Measurements from ENCODE around the gene WDR75.

Gene WDR75

GRCh38 chr2:189521699-189522434 lies 80.6 kb downstream of the WDR75 start:
- Histone ChIP-seq H3K4me2 (ENCODE audit: insufficient read depth, low read length, poor library complexity, severe bottlenecking) (no peak overlapping the region), H2BK12ac (ENCODE audit: low read length) (no peak overlapping the region), H2BK15ac (ENCODE audit: low read length) (no peak overlapping the region), H2AFZ (ENCODE audit: low read length) (no peak overlapping the region), H3K4me1 (ENCODE audit: control insufficient read depth in 2 of 2, insufficient read depth in 1 of 2, low read depth in 1 of 2, low read length in 2 of 2) (peaks cover 0 to 4% of the 10 kb centered on the region in 2 donors), H3K23ac (ENCODE audit: low read depth, low read length, poor library complexity) (no peak overlapping the region), H3K18ac (ENCODE audit: low read length) (no peak overlapping the region), H2BK120ac (ENCODE audit: low read depth, low read length) (no peak overlapping the region), H4K91ac (ENCODE audit: low read depth, low read length, poor library complexity) (no peak overlapping the region), H3K9ac (ENCODE audit: low read depth, low read length, poor library complexity) (no peak overlapping the region), H3K4ac (ENCODE audit: low read length) (no peak overlapping the region), H3K27me3 (ENCODE audit: control insufficient read depth in 3 of 3, insufficient read depth in 3 of 3, low read depth in 1 of 3, low read length in 3 of 3) (no peaks in the 10 kb centered on the region), H3K79me1 (ENCODE audit: low read depth, low read length) (no peaks in the 10 kb centered on the region), H3K27ac (replicated peaks; ENCODE audit: low read length) (no peak overlapping the region), H3K4me3 (ENCODE audit: low read length in 2 of 2) (no peak overlapping the region), H2BK5ac (ENCODE audit: low read length) (no peak overlapping the region), H4K8ac (ENCODE audit: low read depth, low read length) (no peak overlapping the region), H3K36me3 (replicated peaks in 1 of 2; ENCODE audit: control insufficient read depth in 2 of 2, insufficient read depth in 2 of 2, low read length in 2 of 2) (no peaks in the 10 kb centered on the region), H3K14ac (ENCODE audit: low read length) (no peak overlapping the region), H2AK5ac (ENCODE audit: low read depth, low read length) (no peak overlapping the region), H3K9me3 (replicated peaks in 1 of 2; ENCODE audit: control insufficient read depth in 2 of 2, insufficient read depth in 1 of 2, low read depth in 1 of 2, low read length in 2 of 2) (no peaks in the 10 kb centered on the region)
- WGBS, 2 donors (ENCODE audit: extremely low coverage in 2 of 2, insufficient read length in 2 of 2, insufficient replicate concordance in 1 of 2): no CpG with 5 or more reads among the region's 2 CpGs
- DNase-seq (ENCODE audit: low spot score): no peak

- Histone ChIP-seq H3K4me1 (ENCODE audit: control insufficient read depth in 2 of 2, insufficient read depth in 1 of 2, low read depth in 1 of 2, low read length in 2 of 2) (peaks cover 0 to 4% of the 10 kb centered on the region in 2 donors), H3K18ac (ENCODE audit: low read length) (no peak overlapping the region), H2BK5ac (ENCODE audit: low read length) (no peak overlapping the region), H3K4me2 (ENCODE audit: insufficient read depth, low read length, poor library complexity, severe bottlenecking) (no peak overlapping the region), H3K9me3 (replicated peaks in 1 of 2; ENCODE audit: control insufficient read depth in 2 of 2, insufficient read depth in 1 of 2, low read depth in 1 of 2, low read length in 2 of 2) (no peaks in the 10 kb centered on the region), H4K91ac (ENCODE audit: low read depth, low read length, poor library complexity) (no peak overlapping the region), H3K4ac (ENCODE audit: low read length) (no peak overlapping the region), H2BK120ac (ENCODE audit: low read depth, low read length) (no peak overlapping the region), H4K8ac (ENCODE audit: low read depth, low read length) (no peak overlapping the region), H3K27me3 (ENCODE audit: control insufficient read depth in 3 of 3, insufficient read depth in 3 of 3, low read depth in 1 of 3, low read length in 3 of 3) (no peaks in the 10 kb centered on the region), H3K9ac (ENCODE audit: low read depth, low read length, poor library complexity) (no peak overlapping the region), H2AFZ (ENCODE audit: low read length) (peak overlapping the region; percentile 26), H3K4me3 (ENCODE audit: low read length in 2 of 2) (no peak overlapping the region), H3K23ac (ENCODE audit: low read depth, low read length, poor library complexity) (no peak overlapping the region), H2BK15ac (ENCODE audit: low read length) (no peak overlapping the region), H3K36me3 (replicated peaks in 1 of 2; ENCODE audit: control insufficient read depth in 2 of 2, insufficient read depth in 2 of 2, low read length in 2 of 2) (no peaks in the 10 kb centered on the region), H3K14ac (ENCODE audit: low read length) (no peak overlapping the region), H3K79me1 (ENCODE audit: low read depth, low read length) (no peaks in the 10 kb centered on the region), H3K27ac (replicated peaks; ENCODE audit: low read length) (no peak overlapping the region), H2AK5ac (ENCODE audit: low read depth, low read length) (no peak overlapping the region), H2BK12ac (ENCODE audit: low read length) (no peak overlapping the region)
- no CpG with 5 or more reads among the region's 5 CpGs for WGBS, 2 donors (ENCODE audit: extremely low coverage in 2 of 2, insufficient read length in 2 of 2, insufficient replicate concordance in 1 of 2)
- no peak for DNase-seq (ENCODE audit: low spot score)
Observed at GRCh38 chr2:189522435-189523151, 81.3 kb downstream of the WDR75 start.

DNA sequence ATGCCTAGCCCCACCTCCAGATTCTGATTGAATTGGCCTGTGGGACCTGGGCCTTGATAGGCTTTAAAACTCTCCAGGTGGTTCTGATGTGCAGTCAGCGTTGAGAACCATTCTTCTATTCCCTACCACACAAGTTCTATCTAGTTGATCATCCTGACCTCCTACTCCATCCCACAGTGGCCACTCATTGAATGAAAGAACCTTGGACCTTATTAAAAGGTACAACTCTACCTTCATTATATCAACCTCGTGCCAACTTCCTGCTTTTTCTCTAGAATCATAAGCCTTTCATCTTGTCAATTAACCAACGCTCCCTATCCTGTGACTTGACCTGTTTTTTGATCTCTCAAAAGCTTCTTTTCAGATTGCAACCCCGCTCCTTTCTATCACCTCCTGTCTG lies 83.5 kb downstream of the WDR75 start:
- no peak overlapping the region for H3K4me2 ChIP-seq (ENCODE audit: insufficient read depth, low read length, poor library complexity, severe bottlenecking)
- no peak overlapping the region for H4K8ac ChIP-seq (ENCODE audit: low read depth, low read length)
- no peak overlapping the region for H4K91ac ChIP-seq (ENCODE audit: low read depth, low read length, poor library complexity)
- peaks cover 0 to 4% of the 10 kb centered on the region in 2 donors for H3K4me1 ChIP-seq (ENCODE audit: control insufficient read depth in 2 of 2, insufficient read depth in 1 of 2, low read depth in 1 of 2, low read length in 2 of 2)
- no peaks in the 10 kb centered on the region for H3K36me3 ChIP-seq (replicated peaks in 1 of 2; ENCODE audit: control insufficient read depth in 2 of 2, insufficient read depth in 2 of 2, low read length in 2 of 2)
- H3K9me3 ChIP-seq (replicated peaks in 1 of 2; ENCODE audit: control insufficient read depth in 2 of 2, insufficient read depth in 1 of 2, low read depth in 1 of 2, low read length in 2 of 2): no peaks in the 10 kb centered on the region
- no peak overlapping the region for H2BK15ac ChIP-seq (ENCODE audit: low read length)
- no peak overlapping the region for H3K14ac ChIP-seq (ENCODE audit: low read length)
- H2AK5ac ChIP-seq (ENCODE audit: low read depth, low read length): no peak overlapping the region
- no peak for DNase-seq (ENCODE audit: low spot score)
- no peak overlapping the region for H2BK12ac ChIP-seq (ENCODE audit: low read length)
- no peak overlapping the region for H2BK120ac ChIP-seq (ENCODE audit: low read depth, low read length)
- H3K23ac ChIP-seq (ENCODE audit: low read depth, low read length, poor library complexity): no peak overlapping the region
- no peak overlapping the region for H3K9ac ChIP-seq (ENCODE audit: low read depth, low read length, poor library complexity)
- no CpG with 5 or more reads among the region's 4 CpGs for WGBS, 2 donors (ENCODE audit: extremely low coverage in 2 of 2, insufficient read length in 2 of 2, insufficient replicate concordance in 1 of 2)
- no peak overlapping the region for H2BK5ac ChIP-seq (ENCODE audit: low read length)
- H3K4ac ChIP-seq (ENCODE audit: low read length): no peak overlapping the region
- H2AFZ ChIP-seq (ENCODE audit: low read length): no peak overlapping the region
- H3K4me3 ChIP-seq (ENCODE audit: low read length in 2 of 2): no peak overlapping the region
- no peaks in the 10 kb centered on the region for H3K27me3 ChIP-seq (ENCODE audit: control insufficient read depth in 3 of 3, insufficient read depth in 3 of 3, low read depth in 1 of 3, low read length in 3 of 3)
- no peak overlapping the region for H3K27ac ChIP-seq (replicated peaks; ENCODE audit: low read length)
- H3K79me1 ChIP-seq (ENCODE audit: low read depth, low read length): no peaks in the 10 kb centered on the region
- H3K18ac ChIP-seq (ENCODE audit: low read length): no peak overlapping the region
